Panc1 (cell line): ENCODE data around the gene PAGR1. TPM values are rescaled to one million over a fixed set of nuclear protein-coding genes. Genes with fewer than 3 reads are reported as not detected.

Source experiments
- ATAC-seq: fragments of 200-7000 bp; cut with Tn5 transposase; 2 replicates; pipeline ENCODE4 v1.9.1; 2020; ENCODE audit warnings: mild to moderate bottlenecking, moderate library complexity
- BruUV-seq: library from RNA; stranded (reverse); fragments of 400-500 nt; replicated peaks from 2 replicates; lab custom pipeline; 2021; lab: Mats Ljungman, UMichigan
- CTCF ChIA-PET: fragments of 300-600 bp; sonication (Branson Sonifier 250); formaldehyde crosslinking; loops from one replicate; lab custom pipeline; 2022; ENCODE audit warnings: antibody characterized with exemption; lab: Charles Lee
- POLR2A ChIA-PET: fragments of 300-600 bp; sonication (Branson Sonifier 250); formaldehyde crosslinking; loops from one replicate; lab custom pipeline; 2022; ENCODE audit warnings: antibody characterized with exemption; lab: Charles Lee
- DNase-seq: peaks from one replicate; pipeline ENCODE4 v3.0.0-alpha.2; 2010; ENCODE audit warnings: low read depth, low spot score
- H3K27ac ChIP-seq: 2 replicates; pipeline ENCODE4 v1.5.1; 2011; ENCODE audit warnings: mild to moderate bottlenecking, low read length, inconsistent platforms
- H3K27me3 ChIP-seq: fragments of 200-500 bp; sonication (Bioruptor generic); 2 replicates; pipeline ENCODE4 v1.6.0; 2014; ENCODE audit warnings: low read length, inconsistent platforms; ENCODE audit not compliant: control insufficient read depth, insufficient read depth
- H3K36me3 ChIP-seq: fragments of 200-500 bp; sonication (Bioruptor generic); 2 replicates; pipeline ENCODE4 v1.5.1; 2014; ENCODE audit warnings: inconsistent platforms, mild to moderate bottlenecking, low read length, moderate library complexity; ENCODE audit not compliant: control insufficient read depth, insufficient read depth
- H3K4me1 ChIP-seq: 2 replicates; pipeline ENCODE4 v1.5.1; 2011; ENCODE audit warnings: inconsistent platforms, mild to moderate bottlenecking, low read length, moderate library complexity; ENCODE audit not compliant: control insufficient read depth, insufficient read depth
- H3K4me3 ChIP-seq, 2 experiments: 2 replicates each; pipeline ENCODE4 v1.5.1; 2011 to 2012; ENCODE audit warnings: low read depth in 2 of 2, low read length in 2 of 2, mild to moderate bottlenecking in 2 of 2, inconsistent platforms in 1 of 2, moderate library complexity in 1 of 2
- H3K9me3 ChIP-seq: fragments of 200-500 bp; sonication (Bioruptor generic); 2 replicates; pipeline ENCODE4 v1.5.1; 2014; ENCODE audit warnings: low read depth, mild to moderate bottlenecking, inconsistent platforms, low read length, moderate library complexity; ENCODE audit not compliant: control insufficient read depth, insufficient read depth
- POLR2AphosphoS5 ChIP-seq: IDR thresholded peaks from 2 replicates; pipeline ENCODE4 v1.6.1; 2012; ENCODE audit warnings: mild to moderate bottlenecking, low read depth, low read length, moderate library complexity
- REST ChIP-seq, 2 experiments: IDR thresholded peaks; 2 replicates each; pipeline ENCODE4 v1.6.1; 2011 to 2012; ENCODE audit warnings: low read depth in 2 of 2, control low read depth in 1 of 2, low read length in 1 of 2, mild to moderate bottlenecking in 1 of 2, moderate library complexity in 1 of 2; ENCODE audit not compliant: insufficient read depth in 1 of 2
- SIN3A ChIP-seq: IDR thresholded peaks from 2 replicates; pipeline ENCODE4 v1.6.1; 2012; ENCODE audit warnings: low read depth, mild to moderate bottlenecking, low read length, moderate library complexity, borderline replicate concordance; ENCODE audit not compliant: insufficient read depth
- TCF7L2 ChIP-seq: IDR thresholded peaks from 2 replicates; pipeline ENCODE4 v1.6.1; 2011; ENCODE audit warnings: mild to moderate bottlenecking, low read depth, low read length, inconsistent platforms
- in situ Hi-C: cut with HindIII; loops from 2 replicates; pipeline ENCODE4 v1.10.0; 2016; ENCODE audit warnings: low sequenced_read_pairs, low pct_unique_long_range_greater_than_20kb
- intact Hi-C: fragments of 100-400 bp; cut with micrococcal nuclease; formaldehyde crosslinking; loops from one replicate; pipeline ENCODE4 v1.10.0; 2022; ENCODE audit not compliant: unreplicated experiment
- total RNA-seq: library from RNA; stranded (reverse); gene quantifications from one replicate; pipeline ENCODE4 v1.2.1, GENCODE V29; 2021; ENCODE audit not compliant: unreplicated experiment
- TF ChIP-seq, protein P1 (sequence below): fragments of 450-650 bp; IDR thresholded peaks from 2 replicates; pipeline ENCODE4 v1.5.1; 2017; ENCODE audit warnings: mild to moderate bottlenecking

Gene PAGR1
- total RNA-seq, 1 experiment from 2014 or later = 42.5 TPM

GRCh38 chr16:29858149-29858849, 42.3 kb downstream of the PAGR1 start:
- ChIA-PET CTCF (no interaction called here), POLR2A (interaction anchor here (0.6 kb wide), 1 partner anchor 53 kb away, joined by 11 read pairs; no protein-coding TSS in a partner anchor)
- no peaks in the 10 kb centered on the region for H3K36me3 ChIP-seq
- TF ChIP-seq TCF7L2 = no peak
- TF ChIP-seq SIN3A = no peak
- TF ChIP-seq, protein P1, sequence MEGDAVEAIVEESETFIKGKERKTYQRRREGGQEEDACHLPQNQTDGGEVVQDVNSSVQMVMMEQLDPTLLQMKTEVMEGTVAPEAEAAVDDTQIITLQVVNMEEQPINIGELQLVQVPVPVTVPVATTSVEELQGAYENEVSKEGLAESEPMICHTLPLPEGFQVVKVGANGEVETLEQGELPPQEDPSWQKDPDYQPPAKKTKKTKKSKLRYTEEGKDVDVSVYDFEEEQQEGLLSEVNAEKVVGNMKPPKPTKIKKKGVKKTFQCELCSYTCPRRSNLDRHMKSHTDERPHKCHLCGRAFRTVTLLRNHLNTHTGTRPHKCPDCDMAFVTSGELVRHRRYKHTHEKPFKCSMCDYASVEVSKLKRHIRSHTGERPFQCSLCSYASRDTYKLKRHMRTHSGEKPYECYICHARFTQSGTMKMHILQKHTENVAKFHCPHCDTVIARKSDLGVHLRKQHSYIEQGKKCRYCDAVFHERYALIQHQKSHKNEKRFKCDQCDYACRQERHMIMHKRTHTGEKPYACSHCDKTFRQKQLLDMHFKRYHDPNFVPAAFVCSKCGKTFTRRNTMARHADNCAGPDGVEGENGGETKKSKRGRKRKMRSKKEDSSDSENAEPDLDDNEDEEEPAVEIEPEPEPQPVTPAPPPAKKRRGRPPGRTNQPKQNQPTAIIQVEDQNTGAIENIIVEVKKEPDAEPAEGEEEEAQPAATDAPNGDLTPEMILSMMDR = no peak
- TF ChIP-seq REST (IDR thresholded peaks at IDR 0.05; ENCODE audit: insufficient read depth in 1 of 2, low read depth in 2 of 2, low read length in 1 of 2) = no peak
- no peak for TF ChIP-seq POLR2AphosphoS5
- no peak overlapping the region for H3K4me3 ChIP-seq
- H3K9me3 ChIP-seq = no peaks in the 10 kb centered on the region
- intact Hi-C loops = no loop called here
- H3K27ac ChIP-seq = no peak overlapping the region
- no peak for ATAC-seq
- H3K4me1 ChIP-seq = no peaks in the 10 kb centered on the region
- H3K27me3 ChIP-seq = no peaks in the 10 kb centered on the region
- in situ Hi-C loops = no loop called here
- DNase-seq = no peak
- BruUV-seq = TSS peak; percentile 70

DNA sequence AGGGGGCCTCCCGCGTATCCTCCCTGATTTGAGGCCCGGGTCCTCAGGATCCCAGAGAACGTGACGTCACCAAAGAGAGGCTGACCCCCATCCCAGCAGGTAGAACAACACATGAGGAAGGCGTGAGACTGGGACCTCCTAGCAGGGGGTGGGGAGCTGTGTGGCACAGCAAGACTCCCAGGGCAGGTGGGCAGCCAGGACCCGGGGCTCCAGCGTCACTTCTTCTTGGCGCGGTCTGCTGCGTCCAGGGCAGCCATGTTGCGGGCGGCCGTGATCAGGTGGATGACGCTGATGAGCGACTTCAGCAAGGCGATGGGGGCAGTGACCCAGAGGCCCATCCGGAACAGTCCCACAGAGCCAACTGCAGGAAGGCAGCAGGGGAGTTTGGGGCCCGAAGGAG, 43.0 kb downstream of the PAGR1 start:
- no peak for TF ChIP-seq SIN3A
- no peak for TF ChIP-seq POLR2AphosphoS5
- no peak for TF ChIP-seq REST (IDR thresholded peaks at IDR 0.05; ENCODE audit: insufficient read depth in 1 of 2, low read depth in 2 of 2, low read length in 1 of 2)
- TF ChIP-seq, protein P1 = no peak
- no peak for TF ChIP-seq TCF7L2
- Histone ChIP-seq H3K4me1 (no peaks in the 10 kb centered on the region), H3K27me3 (no peaks in the 10 kb centered on the region), H3K36me3 (no peaks in the 10 kb centered on the region), H3K4me3 (no peak overlapping the region), H3K27ac (no peak overlapping the region), H3K9me3 (no peaks in the 10 kb centered on the region)
- in situ Hi-C loops (no loop called here), intact Hi-C loops (no loop called here)
- POLR2A ChIA-PET = no interaction called here
- BruUV-seq = no TSS peak
- no peak for ATAC-seq
- CTCF ChIA-PET = no interaction called here
- DNase-seq = no peak
